NT2/D1 (cell line): Measurements from ENCODE around the gene NEUROG2.

Experiments
- DNase-seq: peaks from one replicate; pipeline ENCODE4 v3.0.0-alpha.2; 2011; ENCODE audit warnings: low read depth, low spot score
- H3K27me3 ChIP-seq: 2 replicates; pipeline ENCODE4 v1.6.0; 2011; ENCODE audit warnings: mild to moderate bottlenecking; ENCODE audit not compliant: insufficient read length, insufficient read depth
- H3K36me3 ChIP-seq: 2 replicates; pipeline ENCODE4 v1.6.1; 2011; ENCODE audit warnings: mild to moderate bottlenecking, low read length, mixed read lengths; ENCODE audit not compliant: insufficient read depth, insufficient read length
- H3K4me1 ChIP-seq: 2 replicates; pipeline ENCODE4 v1.5.1; 2011; ENCODE audit not compliant: insufficient read depth, insufficient read length
- H3K4me3 ChIP-seq: 2 replicates; pipeline ENCODE4 v1.5.1; 2011; ENCODE audit warnings: low read depth; ENCODE audit not compliant: insufficient read length
- H3K9ac ChIP-seq: 2 replicates; pipeline ENCODE4 v1.6.0; 2011; ENCODE audit warnings: low read depth; ENCODE audit not compliant: insufficient read length
- H3K9me3 ChIP-seq: 2 replicates; pipeline ENCODE4 v1.5.1; 2011; ENCODE audit warnings: mild to moderate bottlenecking, low read length; ENCODE audit not compliant: insufficient read depth
- SUZ12 ChIP-seq: IDR thresholded peaks from 2 replicates; pipeline ENCODE4 v1.6.1; 2011; ENCODE audit not compliant: insufficient read length, insufficient read depth; ENCODE audit errors: extremely low read depth
- YY1 ChIP-seq: IDR thresholded peaks from 2 replicates; pipeline ENCODE4 v1.6.1; 2011; ENCODE audit not compliant: insufficient read length, insufficient read depth
- ZNF274 ChIP-seq: IDR thresholded peaks from 2 replicates; pipeline ENCODE4 v1.6.1; 2011; ENCODE audit warnings: mild to moderate bottlenecking, low read depth, low read length

Gene NEUROG2

DNA sequence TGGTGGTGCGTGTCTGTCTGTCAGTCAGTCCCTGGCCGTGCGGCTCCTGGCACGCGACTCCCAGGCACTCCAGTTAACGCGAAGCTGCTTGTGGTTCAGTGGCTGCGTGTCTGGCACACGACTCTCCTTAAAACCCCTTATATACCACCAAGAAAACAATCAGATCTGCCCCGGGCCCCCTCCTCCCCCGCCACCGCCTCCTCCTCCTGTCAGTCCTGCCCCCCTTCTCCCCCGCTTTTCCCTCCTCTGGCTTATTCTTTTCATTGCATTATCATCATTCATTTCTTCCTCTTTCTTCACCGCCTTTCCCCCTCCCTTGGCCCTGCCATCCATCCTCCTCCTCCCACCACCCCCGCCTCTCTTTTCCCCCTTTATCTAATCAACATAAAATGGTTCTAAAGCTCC lies at the start of gene NEUROG2:
TSS of gene NEUROG2 (minus strand) at position 115 of the 405 bp plus-strand sequence. CDS start 705 bp downstream, outside the sequence.
- H3K9ac ChIP-seq = peak within 1 kb of the TSS; percentile 64
- H3K4me1 ChIP-seq = peaks cover 7% of the 10 kb centered on the region
- DNase-seq = no peak

DNA sequence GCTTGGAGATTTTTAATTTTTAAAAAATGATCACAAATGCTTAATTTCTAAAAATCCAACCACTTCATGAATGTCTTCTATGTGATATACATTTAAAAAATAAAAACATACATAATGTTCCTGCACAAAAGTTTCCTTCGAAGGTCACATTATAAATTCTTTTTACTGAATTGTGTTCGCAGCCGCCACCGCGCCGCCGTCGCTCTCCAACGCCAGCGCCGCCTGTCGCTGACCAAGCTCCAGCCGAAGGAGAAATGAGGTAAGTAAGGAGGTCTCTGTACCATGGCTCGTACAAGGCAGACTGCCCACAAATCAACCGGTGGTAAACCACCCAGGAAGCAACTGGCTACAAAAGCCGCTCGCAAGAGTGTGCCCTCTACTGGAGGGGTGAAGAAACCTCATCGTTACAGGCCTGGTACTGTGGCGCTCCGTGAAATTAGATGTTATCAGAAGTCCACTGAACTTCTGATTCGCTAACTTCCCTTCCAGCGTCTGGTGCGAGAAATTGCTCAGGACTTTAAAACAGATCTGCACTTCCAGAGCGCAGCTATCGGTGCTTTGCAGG lies 48.8 kb upstream of the NEUROG2 start:
- H3K4me3 ChIP-seq = no peak overlapping the region
- TF ChIP-seq ZNF274 (no peak), YY1 (no peak), SUZ12 (no peak)
- DNase-seq = no peak
- H3K36me3 ChIP-seq = peaks cover under 1% of the 10 kb centered on the region
- no peaks in the 10 kb centered on the region for H3K9me3 ChIP-seq
- H3K27me3 ChIP-seq = no peaks in the 10 kb centered on the region
- H3K4me1 ChIP-seq = no peaks in the 10 kb centered on the region
- no peak overlapping the region for H3K9ac ChIP-seq

More for the DNA sequence above, at the start of gene NEUROG2:
- Histone ChIP-seq H3K9me3 (no peaks in the 10 kb centered on the region), H3K27me3 (peaks cover 100% of the 10 kb centered on the region), H3K4me3 (peak within 1 kb of the TSS; percentile 46), H3K36me3 (no peaks in the 10 kb centered on the region)
- TF ChIP-seq YY1 (no peak), SUZ12 (peak; percentile 1)

DNA sequence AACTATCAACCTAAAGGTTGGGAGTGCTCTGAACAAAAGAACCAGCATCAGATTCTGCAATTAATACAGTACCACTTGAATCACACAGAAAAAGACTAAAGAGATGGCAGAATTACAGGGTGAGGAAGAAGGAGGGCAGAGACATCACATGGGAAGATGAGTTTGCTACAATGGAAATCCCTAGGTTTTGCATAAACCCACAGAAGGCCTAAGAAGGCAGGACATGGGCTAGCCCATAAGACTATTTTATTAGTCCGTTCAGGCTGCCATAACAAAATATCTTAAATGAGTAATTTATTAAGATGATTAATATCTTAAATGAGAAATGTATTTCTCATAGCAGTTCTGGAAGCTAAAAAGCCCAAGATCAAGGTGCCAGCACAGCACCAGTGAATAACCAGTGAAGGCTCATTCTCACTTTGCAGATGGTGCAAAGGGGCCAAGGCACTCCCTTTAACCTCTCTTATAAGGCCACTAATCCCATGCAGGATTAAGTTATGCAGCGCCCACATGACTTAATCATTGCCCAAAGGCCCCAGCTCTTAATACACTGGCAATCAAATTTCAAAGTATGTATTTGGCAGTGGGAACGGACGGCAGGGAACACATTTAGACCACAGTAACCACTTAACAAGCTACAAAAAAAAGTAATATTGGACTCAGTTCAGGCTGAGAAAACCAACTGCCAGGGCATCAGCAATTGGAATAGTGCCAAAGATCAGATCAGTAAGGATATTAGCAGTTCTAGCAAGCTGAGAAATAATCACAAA lies 47.6 kb upstream of the NEUROG2 start:
- no peaks in the 10 kb centered on the region for H3K4me1 ChIP-seq
- H3K9ac ChIP-seq = no peak overlapping the region
- no peaks in the 10 kb centered on the region for H3K9me3 ChIP-seq
- H3K27me3 ChIP-seq = no peaks in the 10 kb centered on the region
- H3K4me3 ChIP-seq = no peak overlapping the region
- H3K36me3 ChIP-seq = peaks cover 4% of the 10 kb centered on the region
- TF ChIP-seq SUZ12 (no peak), YY1 (no peak), ZNF274 (no peak)
- DNase-seq = no peak

DNA sequence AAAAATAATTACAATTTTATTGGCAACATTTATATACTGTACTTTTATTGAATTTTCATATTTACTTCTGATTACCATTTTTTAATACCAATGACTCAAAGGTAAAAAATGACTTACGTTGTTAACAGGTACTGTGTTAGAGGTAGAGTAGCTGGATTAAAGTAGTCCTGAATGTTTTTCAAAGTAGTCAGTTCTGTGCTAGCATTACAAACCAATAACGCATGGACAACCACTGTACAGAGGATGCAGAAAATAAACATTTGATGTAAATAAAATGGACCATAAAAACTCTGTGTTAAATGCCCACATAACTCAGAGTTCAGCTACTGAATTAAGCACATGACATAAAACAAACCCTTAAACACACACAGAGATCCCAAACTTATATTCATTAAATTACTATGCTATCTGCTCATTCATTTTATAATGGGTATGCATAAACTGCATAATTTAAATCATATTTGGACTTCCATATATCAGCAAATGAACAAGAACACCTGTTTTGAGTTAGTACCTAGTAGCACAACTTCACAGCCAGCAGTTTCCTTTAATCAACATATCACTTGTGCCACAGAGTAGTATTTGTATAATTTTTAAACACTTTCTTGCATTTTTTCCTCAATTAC lies 46.4 kb upstream of the NEUROG2 start:
- no peaks in the 10 kb centered on the region for H3K9me3 ChIP-seq
- peaks cover 9% of the 10 kb centered on the region for H3K36me3 ChIP-seq
- no peak for TF ChIP-seq ZNF274
- TF ChIP-seq YY1 = no peak
- TF ChIP-seq SUZ12 = no peak
- H3K9ac ChIP-seq = no peak overlapping the region
- no peak for DNase-seq
- no peaks in the 10 kb centered on the region for H3K4me1 ChIP-seq
- no peak overlapping the region for H3K4me3 ChIP-seq
- no peaks in the 10 kb centered on the region for H3K27me3 ChIP-seq

DNA sequence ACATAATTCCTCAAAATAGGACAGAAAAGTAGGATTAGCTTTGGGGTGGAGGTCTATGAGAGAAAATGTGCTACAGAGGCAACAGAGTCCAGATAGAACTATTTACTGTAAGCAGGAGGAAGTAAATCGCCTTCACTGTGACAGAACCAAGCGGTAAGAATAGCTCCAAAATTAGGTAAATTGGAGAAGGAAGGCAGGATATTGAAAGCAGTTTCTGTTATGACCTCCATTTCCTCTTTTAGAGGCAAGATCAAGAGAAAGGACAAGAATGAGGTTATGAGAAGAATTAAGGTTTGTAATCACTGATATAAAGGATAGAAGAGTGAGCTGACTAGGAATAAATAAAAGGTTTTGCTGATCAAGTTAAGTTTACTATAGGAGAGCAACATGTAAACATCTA lies 44.1 kb upstream of the NEUROG2 start:
- Histone ChIP-seq H3K4me3 (no peak overlapping the region), H3K9me3 (no peaks in the 10 kb centered on the region), H3K36me3 (peaks cover 11% of the 10 kb centered on the region), H3K27me3 (no peaks in the 10 kb centered on the region), H3K9ac (no peak overlapping the region), H3K4me1 (no peaks in the 10 kb centered on the region)
- TF ChIP-seq SUZ12 (no peak), YY1 (no peak), ZNF274 (no peak)
- no peak for DNase-seq

DNA sequence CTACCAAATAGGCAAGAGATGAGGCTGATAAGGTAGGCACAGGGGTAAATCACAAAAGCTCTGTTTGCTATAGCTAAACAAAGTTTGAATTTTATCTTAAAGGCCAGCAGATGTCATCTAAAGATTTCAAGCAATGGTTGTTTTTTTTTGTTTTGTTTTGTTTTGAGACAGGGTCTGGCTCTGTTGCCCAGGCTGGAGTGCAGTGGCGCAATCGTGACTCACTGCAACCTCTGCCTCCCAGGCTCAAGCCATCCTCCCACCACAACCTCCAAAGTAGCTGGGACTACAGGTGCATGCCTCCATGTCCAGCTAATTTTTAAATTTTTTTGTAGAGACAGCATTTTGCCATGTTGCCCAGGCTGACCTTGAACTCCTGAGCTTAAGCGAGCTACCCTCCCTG lies 43.1 kb upstream of the NEUROG2 start:
- Histone ChIP-seq H3K9me3 (no peaks in the 10 kb centered on the region), H3K36me3 (peaks cover 11% of the 10 kb centered on the region), H3K9ac (no peak overlapping the region), H3K4me3 (no peak overlapping the region), H3K4me1 (no peaks in the 10 kb centered on the region), H3K27me3 (no peaks in the 10 kb centered on the region)
- TF ChIP-seq ZNF274 (no peak), SUZ12 (no peak), YY1 (no peak)
- no peak for DNase-seq
